ENCODE data around the gene DCUN1D1.

- TF ChIP-seq RAD51 (IDR thresholded peaks at IDR 0.05): no peak
- no peak for TF ChIP-seq JUND (IDR thresholded peaks at IDR 0.05; ENCODE audit: low read depth, low read length)
- no peak for TF ChIP-seq POLR2AphosphoS2 (IDR thresholded peaks at IDR 0.05; ENCODE audit: low read depth, low read length)
- TF ChIP-seq USF1 (IDR thresholded peaks at IDR 0.05; ENCODE audit: borderline replicate concordance, extremely low read length, insufficient read depth, low read depth, low read length): no peak
- TF ChIP-seq HCFC1 (IDR thresholded peaks at IDR 0.05; ENCODE audit: low read length): no peak
- no peak for TF ChIP-seq POLR2A (IDR thresholded peaks at IDR 0.05; ENCODE audit: low read depth, low read length)
- TF ChIP-seq CTCF (IDR thresholded peaks at IDR 0.05 in 2 of 3, conservative IDR thresholded peaks at IDR 0.05 in 1 of 3; ENCODE audit: control insufficient read depth in 2 of 3, extremely low read depth in 1 of 3, insufficient read depth in 1 of 3, low read depth in 3 of 3, low read length in 3 of 3): no peak
- no peak for TF ChIP-seq MEF2A (IDR thresholded peaks at IDR 0.05; ENCODE audit: insufficient read depth, low read depth, low read length)
- no peak for TF ChIP-seq BCL11A (IDR thresholded peaks at IDR 0.05; ENCODE audit: low read depth, low read length)
- no peak for TF ChIP-seq TCF12 (IDR thresholded peaks at IDR 0.05; ENCODE audit: low read depth, low read length)
These were observed 7.3 kb downstream of the DCUN1D1 start for GRCh38 chr3:182973047-182973446.
